Panc1 (cell line): ENCODE data around the gene UGGT1. TPM values are rescaled to one million over a fixed set of nuclear protein-coding genes. Genes with fewer than 3 reads are reported as not detected.

ENCODE experiments used
- ATAC-seq: fragments of 200-7000 bp; cut with Tn5 transposase; 2 replicates; pipeline ENCODE4 v1.9.1; 2020; ENCODE audit warnings: mild to moderate bottlenecking, moderate library complexity
- BruUV-seq: library from RNA; stranded (reverse); fragments of 400-500 nt; replicated peaks from 2 replicates; lab custom pipeline; 2021; lab: Mats Ljungman, UMichigan
- CTCF ChIA-PET: fragments of 300-600 bp; sonication (Branson Sonifier 250); formaldehyde crosslinking; loops from one replicate; lab custom pipeline; 2022; ENCODE audit warnings: antibody characterized with exemption; lab: Charles Lee
- POLR2A ChIA-PET: fragments of 300-600 bp; sonication (Branson Sonifier 250); formaldehyde crosslinking; loops from one replicate; lab custom pipeline; 2022; ENCODE audit warnings: antibody characterized with exemption; lab: Charles Lee
- DNase-seq: peaks from one replicate; pipeline ENCODE4 v3.0.0-alpha.2; 2010; ENCODE audit warnings: low read depth, low spot score
- H3K27ac ChIP-seq: 2 replicates; pipeline ENCODE4 v1.5.1; 2011; ENCODE audit warnings: mild to moderate bottlenecking, low read length, inconsistent platforms
- H3K27me3 ChIP-seq: fragments of 200-500 bp; sonication (Bioruptor generic); 2 replicates; pipeline ENCODE4 v1.6.0; 2014; ENCODE audit warnings: low read length, inconsistent platforms; ENCODE audit not compliant: control insufficient read depth, insufficient read depth
- H3K36me3 ChIP-seq: fragments of 200-500 bp; sonication (Bioruptor generic); 2 replicates; pipeline ENCODE4 v1.5.1; 2014; ENCODE audit warnings: inconsistent platforms, mild to moderate bottlenecking, low read length, moderate library complexity; ENCODE audit not compliant: control insufficient read depth, insufficient read depth
- H3K4me1 ChIP-seq: 2 replicates; pipeline ENCODE4 v1.5.1; 2011; ENCODE audit warnings: inconsistent platforms, mild to moderate bottlenecking, low read length, moderate library complexity; ENCODE audit not compliant: control insufficient read depth, insufficient read depth
- H3K4me3 ChIP-seq, 2 experiments: 2 replicates each; pipeline ENCODE4 v1.5.1; 2011 to 2012; ENCODE audit warnings: low read depth in 2 of 2, low read length in 2 of 2, mild to moderate bottlenecking in 2 of 2, inconsistent platforms in 1 of 2, moderate library complexity in 1 of 2
- H3K9me3 ChIP-seq: fragments of 200-500 bp; sonication (Bioruptor generic); 2 replicates; pipeline ENCODE4 v1.5.1; 2014; ENCODE audit warnings: low read depth, mild to moderate bottlenecking, inconsistent platforms, low read length, moderate library complexity; ENCODE audit not compliant: control insufficient read depth, insufficient read depth
- POLR2AphosphoS5 ChIP-seq: IDR thresholded peaks from 2 replicates; pipeline ENCODE4 v1.6.1; 2012; ENCODE audit warnings: mild to moderate bottlenecking, low read depth, low read length, moderate library complexity
- SIN3A ChIP-seq: IDR thresholded peaks from 2 replicates; pipeline ENCODE4 v1.6.1; 2012; ENCODE audit warnings: low read depth, mild to moderate bottlenecking, low read length, moderate library complexity, borderline replicate concordance; ENCODE audit not compliant: insufficient read depth
- TCF7L2 ChIP-seq: IDR thresholded peaks from 2 replicates; pipeline ENCODE4 v1.6.1; 2011; ENCODE audit warnings: mild to moderate bottlenecking, low read depth, low read length, inconsistent platforms
- in situ Hi-C: cut with HindIII; loops from 2 replicates; pipeline ENCODE4 v1.10.0; 2016; ENCODE audit warnings: low sequenced_read_pairs, low pct_unique_long_range_greater_than_20kb
- intact Hi-C: fragments of 100-400 bp; cut with micrococcal nuclease; formaldehyde crosslinking; loops from one replicate; pipeline ENCODE4 v1.10.0; 2022; ENCODE audit not compliant: unreplicated experiment
- total RNA-seq: library from RNA; stranded (reverse); gene quantifications from one replicate; pipeline ENCODE4 v1.2.1, GENCODE V29; 2021; ENCODE audit not compliant: unreplicated experiment
- TF ChIP-seq, protein P1 (sequence below), 2 experiments: IDR thresholded peaks; 2 replicates each; pipeline ENCODE4 v1.6.1; 2011 to 2012; ENCODE audit warnings: low read depth in 2 of 2, control low read depth in 1 of 2, low read length in 1 of 2, mild to moderate bottlenecking in 1 of 2, moderate library complexity in 1 of 2; ENCODE audit not compliant: insufficient read depth in 1 of 2
- TF ChIP-seq, protein P2 (sequence below): fragments of 450-650 bp; IDR thresholded peaks from 2 replicates; pipeline ENCODE4 v1.5.1; 2017; ENCODE audit warnings: mild to moderate bottlenecking

UGGT1 gene
- total RNA-seq, 1 experiment from 2014 or later = 64.2 TPM

DNA sequence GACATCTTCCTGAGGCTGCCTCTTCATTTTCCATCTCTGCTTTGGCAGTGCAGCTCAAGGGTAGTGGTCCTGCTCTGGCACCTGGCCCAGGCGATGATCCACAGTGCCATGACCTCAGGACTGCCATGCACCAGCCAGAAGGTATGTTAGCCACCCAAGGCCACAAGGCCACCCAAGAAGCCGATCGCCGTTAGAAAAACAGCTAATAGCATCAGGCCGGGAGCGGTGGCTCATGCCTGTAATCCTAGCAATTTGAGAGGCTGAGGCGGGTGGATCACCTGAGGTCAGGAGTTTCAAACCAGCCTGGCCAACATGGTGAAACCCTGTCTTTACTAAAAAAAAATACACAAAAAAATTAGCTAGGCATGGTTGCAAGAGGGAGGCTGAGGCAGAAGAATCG, 28.4 kb upstream of the UGGT1 start:
- intact Hi-C loops (loop anchor here (2.0 kb wide), 1 partner anchor 170 kb away; no protein-coding TSS in a partner anchor), in situ Hi-C loops (no loop called here)
- no TSS peak for BruUV-seq
- Histone ChIP-seq H3K4me1 (no peaks in the 10 kb centered on the region), H3K9me3 (no peaks in the 10 kb centered on the region), H3K27me3 (no peaks in the 10 kb centered on the region), H3K27ac (no peak overlapping the region), H3K4me3 (no peak overlapping the region), H3K36me3 (no peaks in the 10 kb centered on the region)
- ATAC-seq (no peak), DNase-seq (no peak)
- no peak for TF ChIP-seq POLR2AphosphoS5
- TF ChIP-seq, protein P1, sequence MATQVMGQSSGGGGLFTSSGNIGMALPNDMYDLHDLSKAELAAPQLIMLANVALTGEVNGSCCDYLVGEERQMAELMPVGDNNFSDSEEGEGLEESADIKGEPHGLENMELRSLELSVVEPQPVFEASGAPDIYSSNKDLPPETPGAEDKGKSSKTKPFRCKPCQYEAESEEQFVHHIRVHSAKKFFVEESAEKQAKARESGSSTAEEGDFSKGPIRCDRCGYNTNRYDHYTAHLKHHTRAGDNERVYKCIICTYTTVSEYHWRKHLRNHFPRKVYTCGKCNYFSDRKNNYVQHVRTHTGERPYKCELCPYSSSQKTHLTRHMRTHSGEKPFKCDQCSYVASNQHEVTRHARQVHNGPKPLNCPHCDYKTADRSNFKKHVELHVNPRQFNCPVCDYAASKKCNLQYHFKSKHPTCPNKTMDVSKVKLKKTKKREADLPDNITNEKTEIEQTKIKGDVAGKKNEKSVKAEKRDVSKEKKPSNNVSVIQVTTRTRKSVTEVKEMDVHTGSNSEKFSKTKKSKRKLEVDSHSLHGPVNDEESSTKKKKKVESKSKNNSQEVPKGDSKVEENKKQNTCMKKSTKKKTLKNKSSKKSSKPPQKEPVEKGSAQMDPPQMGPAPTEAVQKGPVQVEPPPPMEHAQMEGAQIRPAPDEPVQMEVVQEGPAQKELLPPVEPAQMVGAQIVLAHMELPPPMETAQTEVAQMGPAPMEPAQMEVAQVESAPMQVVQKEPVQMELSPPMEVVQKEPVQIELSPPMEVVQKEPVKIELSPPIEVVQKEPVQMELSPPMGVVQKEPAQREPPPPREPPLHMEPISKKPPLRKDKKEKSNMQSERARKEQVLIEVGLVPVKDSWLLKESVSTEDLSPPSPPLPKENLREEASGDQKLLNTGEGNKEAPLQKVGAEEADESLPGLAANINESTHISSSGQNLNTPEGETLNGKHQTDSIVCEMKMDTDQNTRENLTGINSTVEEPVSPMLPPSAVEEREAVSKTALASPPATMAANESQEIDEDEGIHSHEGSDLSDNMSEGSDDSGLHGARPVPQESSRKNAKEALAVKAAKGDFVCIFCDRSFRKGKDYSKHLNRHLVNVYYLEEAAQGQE (IDR thresholded peaks at IDR 0.05; ENCODE audit: insufficient read depth in 1 of 2, low read depth in 2 of 2, low read length in 1 of 2) = no peak
- no peak for TF ChIP-seq TCF7L2
- POLR2A ChIA-PET = no interaction called here
- CTCF ChIA-PET = interaction anchor here (0.7 kb wide), 1 partner anchor 143 kb away, joined by 7 read pairs; no protein-coding TSS in a partner anchor

DNA sequence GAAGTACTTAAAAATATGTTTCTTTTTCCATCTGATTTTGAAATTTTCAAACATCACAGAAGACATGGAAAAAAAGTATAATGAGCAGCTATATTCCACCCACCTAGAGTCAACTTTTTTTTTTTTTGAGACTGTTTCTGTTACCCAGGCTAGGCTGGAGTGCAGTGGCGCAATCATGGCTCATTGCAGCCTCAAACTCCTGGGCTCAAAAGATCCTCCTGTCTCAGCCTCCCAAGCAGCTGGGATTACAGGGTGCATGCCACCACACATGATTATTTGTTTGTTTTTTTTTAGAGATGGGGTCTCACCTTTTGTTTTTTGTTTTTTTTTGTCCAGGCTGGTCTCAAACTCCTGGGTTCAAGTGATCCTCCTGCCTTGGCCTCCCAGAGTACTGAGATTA, 26.6 kb upstream of the UGGT1 start:
- 0 out of 2 replicates have a peak, but pooled peaks cover 3% of the 10 kb centered on the region for H3K4me1 ChIP-seq
- H3K9me3 ChIP-seq = no peaks in the 10 kb centered on the region
- POLR2A ChIA-PET = interaction anchor here (0.7 kb wide), 1 partner anchor 26 kb away, joined by 7 read pairs; the partner anchor contains the start of gene UGGT1
- DNase-seq (no peak), ATAC-seq (no peak)
- in situ Hi-C loops = no loop called here
- H3K36me3 ChIP-seq = no peaks in the 10 kb centered on the region
- CTCF ChIA-PET = interaction anchor here (1.5 kb wide), 1 partner anchor 34 kb away, joined by 9 read pairs; no protein-coding TSS in a partner anchor
- TF ChIP-seq SIN3A (no peak), POLR2AphosphoS5 (no peak), TCF7L2 (no peak)
- TF ChIP-seq, protein P2, sequence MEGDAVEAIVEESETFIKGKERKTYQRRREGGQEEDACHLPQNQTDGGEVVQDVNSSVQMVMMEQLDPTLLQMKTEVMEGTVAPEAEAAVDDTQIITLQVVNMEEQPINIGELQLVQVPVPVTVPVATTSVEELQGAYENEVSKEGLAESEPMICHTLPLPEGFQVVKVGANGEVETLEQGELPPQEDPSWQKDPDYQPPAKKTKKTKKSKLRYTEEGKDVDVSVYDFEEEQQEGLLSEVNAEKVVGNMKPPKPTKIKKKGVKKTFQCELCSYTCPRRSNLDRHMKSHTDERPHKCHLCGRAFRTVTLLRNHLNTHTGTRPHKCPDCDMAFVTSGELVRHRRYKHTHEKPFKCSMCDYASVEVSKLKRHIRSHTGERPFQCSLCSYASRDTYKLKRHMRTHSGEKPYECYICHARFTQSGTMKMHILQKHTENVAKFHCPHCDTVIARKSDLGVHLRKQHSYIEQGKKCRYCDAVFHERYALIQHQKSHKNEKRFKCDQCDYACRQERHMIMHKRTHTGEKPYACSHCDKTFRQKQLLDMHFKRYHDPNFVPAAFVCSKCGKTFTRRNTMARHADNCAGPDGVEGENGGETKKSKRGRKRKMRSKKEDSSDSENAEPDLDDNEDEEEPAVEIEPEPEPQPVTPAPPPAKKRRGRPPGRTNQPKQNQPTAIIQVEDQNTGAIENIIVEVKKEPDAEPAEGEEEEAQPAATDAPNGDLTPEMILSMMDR = no peak
- TF ChIP-seq, protein P1 (IDR thresholded peaks at IDR 0.05; ENCODE audit: insufficient read depth in 1 of 2, low read depth in 2 of 2, low read length in 1 of 2) = no peak
- no peak overlapping the region for H3K27ac ChIP-seq
- intact Hi-C loops = no loop called here
- BruUV-seq = no TSS peak
- H3K4me3 ChIP-seq = no peak overlapping the region
- H3K27me3 ChIP-seq = no peaks in the 10 kb centered on the region
